Esophagus muscularis mucosa (tissue), 4 donors: ENCODE results near the gene CEP85. TPM values are rescaled to one million over a fixed set of nuclear protein-coding genes. Genes with fewer than 3 reads are reported as not detected.

ENCODE experiments used
- DNase-seq: peaks from one replicate; pipeline ENCODE4 v3.0.0-alpha.2; 2017; ENCODE audit errors: extremely low spot score
- H3K27ac ChIP-seq, 4 donors: fragments of 200-600 bp; sonication (generic); replicated peaks in 1 of 4; 1 replicate in 3 of 4; 2 replicates in 1 of 4; pipeline ENCODE4 v1.5.1; 2016 to 2019; ENCODE audit warnings: mild to moderate bottlenecking in 1 of 4
- H3K27me3 ChIP-seq, 4 donors: fragments of 200-600 bp; sonication (generic); one replicate each; pipeline versions ENCODE4 v1.5.1 to v1.6.0; 2016 to 2019
- H3K36me3 ChIP-seq, 4 donors: fragments of 200-600 bp; sonication (generic); one replicate each; pipeline ENCODE4 v1.5.1; 2016 to 2019
- H3K4me1 ChIP-seq, 4 donors: fragments of 200-600 bp; sonication (generic); one replicate each; pipeline ENCODE4 v1.5.1; 2016 to 2019
- H3K4me3 ChIP-seq, 4 donors: fragments of 200-600 bp; sonication (generic); 1 replicate in 2 of 4; 2 replicates in 2 of 4; pipeline ENCODE4 v1.5.1; 2016 to 2019; ENCODE audit warnings: mild to moderate bottlenecking in 4 of 4, moderate library complexity in 1 of 4
- H3K9me3 ChIP-seq, 4 donors: fragments of 200-600 bp; sonication (generic); 1 replicate in 3 of 4; 2 replicates in 1 of 4; pipeline ENCODE4 v1.5.1; 2016 to 2019
- CTCF ChIP-seq, 3 experiments: fragments of 200-600 bp in 2 of 3; fragments of 450-650 bp in 1 of 3; sonication (generic) in 2 of 3; IDR thresholded peaks; one replicate each; pipeline ENCODE4 v1.5.1; 2017 to 2019; ENCODE audit warnings: antibody characterized with exemption in 3 of 3, mild to moderate bottlenecking in 2 of 3, moderate library complexity in 1 of 3
- EP300 ChIP-seq: sonication (generic); formaldehyde crosslinking; IDR thresholded peaks from one replicate; pipeline ENCODE4 v1.6.1; 2017; ENCODE audit warnings: antibody characterized with exemption
- POLR2A ChIP-seq: fragments of 450-650 bp; IDR thresholded peaks from one replicate; pipeline ENCODE4 v1.6.1; 2017; ENCODE audit warnings: antibody characterized with exemption, moderate library complexity, mild to moderate bottlenecking, low read depth
- POLR2AphosphoS5 ChIP-seq, 2 donors: sonication (generic); formaldehyde crosslinking; IDR thresholded peaks; one replicate each; pipeline ENCODE4 v1.6.1; 2017; ENCODE audit warnings: antibody characterized with exemption in 2 of 2
- WGBS: methylation state at CpG from one replicate; pipeline ENCODE4 v1.1.5; 2018; 5-methylcytosine and 5-hydroxymethylcytosine counted together
- intact Hi-C: fragments of 100-400 bp; cut with DNase I; formaldehyde crosslinking; loops from one replicate; pipeline ENCODE4 v1.15.1; 2023
- total RNA-seq, 4 donors: library from RNA; depleted of rRNA; stranded (reverse); fragments of >200 nt; gene quantifications; one replicate each; pipeline versions ENCODE4 v1.1.0 to v1.2.1, GENCODE V29; 2016

CEP85 gene
- total RNA-seq, 4 donors from 2014 or later: 3.0 to 6.3 (median 4.8) TPM

- peak; percentile 51 to 75 (median 66) for TF ChIP-seq CTCF (IDR thresholded peaks at IDR 0.05)
- TF ChIP-seq POLR2AphosphoS5 (IDR thresholded peaks at IDR 0.05): peak; percentile 34 to 48
- no peak for TF ChIP-seq EP300
- Histone ChIP-seq H3K27me3 (no peaks in the 10 kb centered on the region), H3K4me1 (peaks cover 46 to 92% (median 82%) of the 10 kb centered on the region in 4 donors), H3K4me3 (no peak overlapping the region), H3K27ac (peak overlapping the region; percentile 29 to 98 (median 48)), H3K9me3 (no peaks in the 10 kb centered on the region), H3K36me3 (peaks cover 0 to 28% (median 3%) of the 10 kb centered on the region in 4 donors)
- 40% methylated on average over 17 of the region's 22 CpGs for WGBS
- intact Hi-C loops: no loop called here
- peak; percentile 96 for DNase-seq
Measured at GRCh38 chr1:26284597-26285347, 50.8 kb downstream of the CEP85 start.

GRCh38 chr1:26285366-26286063 lies 51.5 kb downstream of the CEP85 start:
- peak overlapping the region; percentile 29 to 98 (median 48) for H3K27ac ChIP-seq
- peaks cover 44 to 96% (median 82%) of the 10 kb centered on the region in 4 donors for H3K4me1 ChIP-seq

GRCh38 chr1:26286064-26286416 lies 52.0 kb downstream of the CEP85 start:
- Histone ChIP-seq H3K36me3 (peaks cover 0 to 22% (median 3%) of the 10 kb centered on the region in 4 donors), H3K4me1 (peaks cover 40 to 96% (median 82%) of the 10 kb centered on the region in 4 donors), H3K9me3 (no peaks in the 10 kb centered on the region), H3K4me3 (no peak overlapping the region), H3K27ac (peak overlapping the region; percentile 29 to 98 (median 48)), H3K27me3 (no peaks in the 10 kb centered on the region)
- 63% methylated on average over 2 of the region's 2 CpGs for WGBS
- TF ChIP-seq POLR2A: no peak
- TF ChIP-seq CTCF (IDR thresholded peaks at IDR 0.05): no peak
- no peak for TF ChIP-seq POLR2AphosphoS5 (IDR thresholded peaks at IDR 0.05)
- no peak for TF ChIP-seq EP300
- no peak for DNase-seq
- intact Hi-C loops: no loop called here

More at GRCh38 chr1:26285366-26286063, 51.5 kb downstream of the CEP85 start:
- Histone ChIP-seq H3K9me3 (no peaks in the 10 kb centered on the region), H3K4me3 (no peak overlapping the region), H3K36me3 (peaks cover 0 to 28% (median 3%) of the 10 kb centered on the region in 4 donors), H3K27me3 (no peaks in the 10 kb centered on the region)
- TF ChIP-seq POLR2A (no peak), CTCF (IDR thresholded peaks at IDR 0.05) (peak in 2 of 3 experiments; percentile 0 to 22)
- intact Hi-C loops: no loop called here
- no peak for DNase-seq
- 77% methylated on average over 16 of the region's 19 CpGs for WGBS

GRCh38 chr1:26287033-26287711 lies 53.2 kb downstream of the CEP85 start:
- H3K36me3 ChIP-seq: peaks cover 0 to 11% (median 3%) of the 10 kb centered on the region in 4 donors
- peaks cover 32 to 89% (median 78%) of the 10 kb centered on the region in 4 donors for H3K4me1 ChIP-seq
- TF ChIP-seq CTCF (IDR thresholded peaks at IDR 0.05): no peak
- TF ChIP-seq EP300: no peak
- peak; percentile 33 to 34 for TF ChIP-seq POLR2AphosphoS5 (IDR thresholded peaks at IDR 0.05)
- H3K27ac ChIP-seq: peak overlapping the region; percentile 29 to 98 (median 48)
- H3K4me3 ChIP-seq: no peak overlapping the region
- no peak for DNase-seq
- H3K27me3 ChIP-seq: no peaks in the 10 kb centered on the region
- intact Hi-C loops: no loop called here
- no peaks in the 10 kb centered on the region for H3K9me3 ChIP-seq
- 53% methylated on average over 8 of the region's 8 CpGs for WGBS
